Esophagus muscularis mucosa (tissue), 3 donors: ENCODE data around the gene ZNF23.

Experiments used
- POLR2A ChIP-seq: fragments of 450-650 bp; IDR thresholded peaks from one replicate; pipeline ENCODE4 v1.6.1; 2017; ENCODE audit warnings: antibody characterized with exemption, moderate library complexity, mild to moderate bottlenecking, low read depth
- TF ChIP-seq, protein P1 (sequence below), 3 experiments: fragments of 200-600 bp in 2 of 3; fragments of 450-650 bp in 1 of 3; sonication (generic) in 2 of 3; IDR thresholded peaks; one replicate each; pipeline ENCODE4 v1.5.1; 2017 to 2019; ENCODE audit warnings: antibody characterized with exemption in 3 of 3, mild to moderate bottlenecking in 2 of 3, moderate library complexity in 1 of 3

DNA sequence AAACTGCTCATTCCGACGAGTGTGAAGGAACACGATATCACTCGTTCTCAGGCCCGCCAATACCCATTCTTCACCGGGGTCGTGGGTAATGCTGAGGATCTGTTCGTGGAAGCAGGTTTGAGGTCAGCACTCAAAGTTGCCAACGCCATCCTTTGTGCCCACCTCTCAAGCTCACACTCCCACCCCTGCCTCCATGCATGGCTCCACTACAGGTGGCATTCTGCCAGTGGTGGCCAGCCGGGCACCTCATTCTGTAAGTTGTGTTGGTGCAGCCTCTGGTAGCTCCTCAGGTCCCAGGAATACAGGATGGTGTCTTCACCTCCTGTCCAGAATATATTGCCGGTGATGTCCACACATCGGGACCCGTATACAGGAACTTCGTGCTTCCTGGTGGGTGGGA lies 30.9 kb downstream of the ZNF23 start:
- TF ChIP-seq POLR2A = no peak
- TF ChIP-seq, protein P1, sequence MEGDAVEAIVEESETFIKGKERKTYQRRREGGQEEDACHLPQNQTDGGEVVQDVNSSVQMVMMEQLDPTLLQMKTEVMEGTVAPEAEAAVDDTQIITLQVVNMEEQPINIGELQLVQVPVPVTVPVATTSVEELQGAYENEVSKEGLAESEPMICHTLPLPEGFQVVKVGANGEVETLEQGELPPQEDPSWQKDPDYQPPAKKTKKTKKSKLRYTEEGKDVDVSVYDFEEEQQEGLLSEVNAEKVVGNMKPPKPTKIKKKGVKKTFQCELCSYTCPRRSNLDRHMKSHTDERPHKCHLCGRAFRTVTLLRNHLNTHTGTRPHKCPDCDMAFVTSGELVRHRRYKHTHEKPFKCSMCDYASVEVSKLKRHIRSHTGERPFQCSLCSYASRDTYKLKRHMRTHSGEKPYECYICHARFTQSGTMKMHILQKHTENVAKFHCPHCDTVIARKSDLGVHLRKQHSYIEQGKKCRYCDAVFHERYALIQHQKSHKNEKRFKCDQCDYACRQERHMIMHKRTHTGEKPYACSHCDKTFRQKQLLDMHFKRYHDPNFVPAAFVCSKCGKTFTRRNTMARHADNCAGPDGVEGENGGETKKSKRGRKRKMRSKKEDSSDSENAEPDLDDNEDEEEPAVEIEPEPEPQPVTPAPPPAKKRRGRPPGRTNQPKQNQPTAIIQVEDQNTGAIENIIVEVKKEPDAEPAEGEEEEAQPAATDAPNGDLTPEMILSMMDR (IDR thresholded peaks at IDR 0.05) = no peak
